Measurements from ENCODE around the gene ASGR2.

Gene ASGR2

DNA sequence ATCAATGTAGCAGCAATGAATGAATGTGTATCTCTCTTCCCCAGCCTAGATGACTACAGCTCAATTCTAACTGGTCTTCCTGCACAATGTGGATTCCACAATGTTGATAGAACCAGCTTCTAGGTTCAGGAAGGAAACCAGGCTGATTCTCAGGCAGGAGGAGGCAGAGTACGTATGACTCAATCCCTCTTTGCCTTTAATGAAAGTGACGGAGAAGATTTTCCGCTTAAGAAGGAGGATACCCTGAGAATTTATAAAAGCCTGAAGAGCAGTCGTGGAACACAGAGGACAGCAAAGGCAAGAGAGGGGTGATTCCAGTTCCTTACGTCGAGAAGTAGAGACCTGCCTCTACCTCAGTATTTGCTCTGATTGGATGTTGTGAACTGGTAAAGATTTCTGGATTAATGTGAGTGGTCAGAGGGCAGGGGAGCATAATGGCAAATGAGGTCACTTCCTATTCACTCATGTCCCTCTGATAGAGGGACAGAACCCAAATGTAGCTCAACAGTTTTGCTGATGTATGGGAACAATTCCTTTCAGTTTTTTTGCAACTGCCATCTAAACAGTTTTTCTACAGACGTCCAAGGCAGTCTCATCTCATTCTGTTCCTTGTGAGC lies 55.7 kb downstream of the ASGR2 start:
- no peak for DNase-seq

GRCh38 chr17:7056386-7056785 lies 58.2 kb downstream of the ASGR2 start:
- DNase-seq: no peak
